Tibial nerve (tissue), 4 donors: ENCODE data around the gene LCLAT1.

ENCODE experiments used
- EP300 ChIP-seq, 2 donors: sonication (generic); formaldehyde crosslinking; IDR thresholded peaks; one replicate each; pipeline ENCODE4 v1.6.1; 2017; ENCODE audit warnings: antibody characterized with exemption in 2 of 2, mild to moderate bottlenecking in 1 of 2
- POLR2A ChIP-seq, 2 donors: fragments of 450-650 bp; IDR thresholded peaks; one replicate each; pipeline ENCODE4 v1.6.1; 2017; ENCODE audit warnings: antibody characterized with exemption in 2 of 2, mild to moderate bottlenecking in 2 of 2, moderate library complexity in 2 of 2
- TF ChIP-seq, protein P1 (sequence below), 5 experiments: fragments of 200-600 bp in 3 of 5; fragments of 450-650 bp in 2 of 5; sonication (generic) in 3 of 5; IDR thresholded peaks; one replicate each; pipeline ENCODE4 v1.5.1; 2016 to 2019; ENCODE audit warnings: antibody characterized with exemption in 5 of 5, mild to moderate bottlenecking in 3 of 5, moderate library complexity in 2 of 5

DNA sequence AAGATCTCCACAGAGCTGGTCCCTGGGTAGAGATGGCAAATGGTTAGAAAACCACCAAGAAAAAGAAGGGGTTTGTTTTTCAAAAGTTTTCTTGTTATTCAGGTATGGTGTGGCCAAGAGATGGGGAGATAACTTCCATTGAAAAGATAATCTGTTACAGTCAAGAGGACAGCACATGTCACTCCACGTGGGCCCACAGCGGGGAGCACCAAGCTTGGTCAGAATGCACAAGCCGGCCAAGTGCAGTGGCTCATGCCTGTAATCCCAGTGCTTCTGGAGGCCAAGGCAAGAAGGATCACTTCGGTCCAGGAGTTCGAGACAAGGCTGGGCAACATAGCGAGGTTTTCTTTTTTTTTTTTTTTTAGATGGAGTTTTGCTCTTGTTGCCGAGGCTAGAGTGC is 6.0 kb upstream of the LCLAT1 start:
- TF ChIP-seq, protein P1, sequence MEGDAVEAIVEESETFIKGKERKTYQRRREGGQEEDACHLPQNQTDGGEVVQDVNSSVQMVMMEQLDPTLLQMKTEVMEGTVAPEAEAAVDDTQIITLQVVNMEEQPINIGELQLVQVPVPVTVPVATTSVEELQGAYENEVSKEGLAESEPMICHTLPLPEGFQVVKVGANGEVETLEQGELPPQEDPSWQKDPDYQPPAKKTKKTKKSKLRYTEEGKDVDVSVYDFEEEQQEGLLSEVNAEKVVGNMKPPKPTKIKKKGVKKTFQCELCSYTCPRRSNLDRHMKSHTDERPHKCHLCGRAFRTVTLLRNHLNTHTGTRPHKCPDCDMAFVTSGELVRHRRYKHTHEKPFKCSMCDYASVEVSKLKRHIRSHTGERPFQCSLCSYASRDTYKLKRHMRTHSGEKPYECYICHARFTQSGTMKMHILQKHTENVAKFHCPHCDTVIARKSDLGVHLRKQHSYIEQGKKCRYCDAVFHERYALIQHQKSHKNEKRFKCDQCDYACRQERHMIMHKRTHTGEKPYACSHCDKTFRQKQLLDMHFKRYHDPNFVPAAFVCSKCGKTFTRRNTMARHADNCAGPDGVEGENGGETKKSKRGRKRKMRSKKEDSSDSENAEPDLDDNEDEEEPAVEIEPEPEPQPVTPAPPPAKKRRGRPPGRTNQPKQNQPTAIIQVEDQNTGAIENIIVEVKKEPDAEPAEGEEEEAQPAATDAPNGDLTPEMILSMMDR (IDR thresholded peaks at IDR 0.05) = no peak
- TF ChIP-seq POLR2A (IDR thresholded peaks at IDR 0.05) (no peak), EP300 (IDR thresholded peaks at IDR 0.05) (no peak)
